Activated naive CD4-positive, alpha-beta T cell treated with anti-CD3 and anti-CD28 coated beads, Interleukin-2, amount 50 U/mL, for 72 hours (primary cell): Measurements from ENCODE around the gene STIM1. TPM values are rescaled to one million over a fixed set of nuclear protein-coding genes. Genes with fewer than 3 reads are reported as not detected.
A peak's percentile ranks its signal among the peaks of the same experiment; 100 is the strongest.

ENCODE experiments used
- ATAC-seq, 2 donors: fragments of 150-1000 bp; cut with Tn5 transposase; 2 replicates each; pipeline ENCODE4 v1.10.0; 2021; ENCODE audit warnings: mild to moderate bottlenecking in 2 of 2, moderate library complexity in 2 of 2
- DNase-seq, 2 donors: peaks; one replicate each; pipeline ENCODE4 v3.0.0; 2021 to 2022; ENCODE audit warnings: low spot score in 2 of 2
- H3K27ac Mint-ChIP-seq, 2 donors: one replicate each; pipeline ENCODE4 v1.8.0; 2022; ENCODE audit warnings: mild to moderate bottlenecking in 2 of 2, mixed read lengths in 2 of 2
- H3K36me3 Mint-ChIP-seq, 2 donors: one replicate each; pipeline ENCODE4 v1.8.0; 2022; ENCODE audit warnings: mixed read lengths in 2 of 2
- H3K9me3 Mint-ChIP-seq, 2 donors: one replicate each; pipeline ENCODE4 v1.8.0; 2022; ENCODE audit warnings: mixed read lengths in 2 of 2
- total RNA-seq, 2 donors: library from RNA; stranded (reverse); gene quantifications; one replicate each; pipeline ENCODE4 v1.2.3, GENCODE V29; 2022

STIM1 gene
- total RNA-seq, 2 donors from 2014 or later, result 75.8 to 88.8 TPM

DNA sequence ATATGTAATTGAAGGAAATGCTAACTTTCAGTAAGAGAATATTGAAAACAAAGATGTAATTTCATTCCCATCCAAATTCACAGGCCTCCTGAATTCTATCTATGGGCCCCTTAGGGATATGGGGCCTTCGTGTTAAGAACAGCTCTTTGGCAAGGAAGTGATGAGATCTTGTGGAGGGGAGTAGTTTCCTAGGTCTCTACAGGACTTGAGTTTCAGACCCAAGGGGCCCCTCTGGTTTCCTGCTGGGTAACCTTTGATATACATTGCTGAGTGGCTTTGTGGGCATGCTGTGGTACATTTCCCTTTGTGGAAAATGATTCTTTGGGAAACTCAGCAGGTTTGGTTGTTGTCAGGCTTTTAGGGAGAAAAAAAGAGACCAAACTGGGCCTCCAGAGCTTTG lies 6.2 kb downstream of the STIM1 start:
- ATAC-seq, result peak in 1 of 2 donors; percentile 13
- peak in 1 of 2 donors; percentile 22 for DNase-seq
- no peaks in the 10 kb centered on the region for H3K9me3 Mint-ChIP-seq
- peaks cover 7 to 20% of the 10 kb centered on the region in 2 donors for H3K36me3 Mint-ChIP-seq
- H3K27ac Mint-ChIP-seq, result peak overlapping the region; percentile 86 to 91

DNA sequence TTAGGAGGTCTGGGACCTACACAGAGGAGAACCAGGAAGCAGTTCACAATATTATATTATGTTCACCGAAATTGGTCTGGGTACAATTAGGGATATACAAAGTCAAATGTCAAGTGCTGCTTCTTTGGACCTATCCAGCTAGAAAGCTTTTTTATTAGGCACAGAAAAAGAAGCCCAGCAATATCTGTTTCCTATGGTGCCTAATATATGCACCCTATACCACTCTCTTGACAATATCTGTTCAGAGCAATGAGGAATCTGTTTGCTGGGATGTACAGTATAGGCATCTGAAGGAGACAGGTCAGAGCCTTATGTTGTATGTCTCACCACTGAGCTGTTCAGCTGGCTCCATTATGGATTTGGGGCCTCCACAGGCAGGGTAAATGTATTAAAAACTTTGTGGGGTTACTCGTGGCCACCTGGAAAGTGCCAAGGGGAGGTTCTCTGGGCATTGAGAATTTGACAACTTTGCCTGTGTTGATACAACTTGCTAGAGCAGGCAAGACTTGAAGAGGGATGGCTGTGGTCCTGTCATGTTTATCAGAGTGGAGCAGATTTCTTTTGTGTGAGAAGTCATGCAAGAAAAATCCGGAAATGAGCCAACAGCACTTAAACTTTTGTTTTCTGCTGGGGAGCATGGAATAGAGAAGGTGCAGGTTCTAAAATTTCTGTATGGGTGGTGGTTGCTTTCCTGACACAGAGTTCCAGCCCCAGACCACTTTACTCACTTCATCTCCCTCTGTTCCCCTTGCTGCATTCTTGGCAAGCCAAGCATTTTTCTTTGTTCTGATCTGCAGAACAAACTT lies 10.1 kb downstream of the STIM1 start:
- peak overlapping the region; percentile 45 to 46 for H3K27ac Mint-ChIP-seq
- no peaks in the 10 kb centered on the region for H3K9me3 Mint-ChIP-seq
- DNase-seq, result no peak
- peaks cover 0 to 19% of the 10 kb centered on the region in 2 donors for H3K36me3 Mint-ChIP-seq
- peak in 1 of 2 donors; percentile 15 for ATAC-seq

DNA sequence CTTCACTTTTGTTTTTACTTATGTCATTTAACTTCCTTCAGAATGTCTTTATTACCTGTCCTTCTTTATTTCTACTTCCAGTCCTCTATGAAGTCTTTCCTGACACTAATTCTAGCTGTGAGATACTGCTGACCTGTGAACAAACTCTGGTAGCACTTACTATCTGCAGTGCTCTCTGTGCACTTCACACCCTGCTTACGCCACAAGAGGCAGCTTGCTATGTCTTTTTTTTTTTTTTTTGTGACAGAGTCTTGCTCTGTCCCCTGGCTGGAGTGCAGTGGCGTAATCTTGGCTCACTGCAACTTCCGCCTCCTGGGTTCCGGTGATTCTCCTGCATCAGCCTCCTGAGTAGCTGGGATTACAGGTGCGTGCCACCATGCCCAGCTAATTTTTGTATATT lies 10.7 kb downstream of the STIM1 start:
- Mint-ChIP-seq H3K27ac (peak overlapping the region; percentile 31 to 45), H3K36me3 (peaks cover 0 to 22% of the 10 kb centered on the region in 2 donors), H3K9me3 (no peaks in the 10 kb centered on the region)
- DNase-seq, result no peak
- ATAC-seq, result peak in 1 of 2 donors; percentile 29

DNA sequence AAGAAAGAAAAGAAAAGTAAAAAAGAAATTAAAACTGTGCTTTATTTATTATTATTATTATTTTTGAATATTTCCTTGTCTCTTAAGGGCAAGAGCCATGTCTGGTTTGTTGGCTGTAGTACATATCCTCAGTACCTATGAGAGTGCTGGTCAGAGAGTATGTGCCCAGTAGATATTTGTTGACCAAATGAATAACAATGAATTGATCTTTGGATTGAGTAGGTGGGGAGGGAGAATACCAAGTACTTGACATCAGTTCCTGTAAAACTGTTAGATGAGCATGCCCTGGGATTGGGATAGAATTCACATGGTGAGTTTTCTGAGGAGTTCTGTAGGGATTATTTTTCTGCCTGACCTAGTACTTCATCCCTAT lies 11.4 kb downstream of the STIM1 start:
- H3K36me3 Mint-ChIP-seq, result peaks cover 0 to 25% of the 10 kb centered on the region in 2 donors
- DNase-seq, result no peak
- ATAC-seq, result no peak
- H3K9me3 Mint-ChIP-seq, result no peaks in the 10 kb centered on the region
- peak overlapping the region; percentile 79 to 95 for H3K27ac Mint-ChIP-seq

DNA sequence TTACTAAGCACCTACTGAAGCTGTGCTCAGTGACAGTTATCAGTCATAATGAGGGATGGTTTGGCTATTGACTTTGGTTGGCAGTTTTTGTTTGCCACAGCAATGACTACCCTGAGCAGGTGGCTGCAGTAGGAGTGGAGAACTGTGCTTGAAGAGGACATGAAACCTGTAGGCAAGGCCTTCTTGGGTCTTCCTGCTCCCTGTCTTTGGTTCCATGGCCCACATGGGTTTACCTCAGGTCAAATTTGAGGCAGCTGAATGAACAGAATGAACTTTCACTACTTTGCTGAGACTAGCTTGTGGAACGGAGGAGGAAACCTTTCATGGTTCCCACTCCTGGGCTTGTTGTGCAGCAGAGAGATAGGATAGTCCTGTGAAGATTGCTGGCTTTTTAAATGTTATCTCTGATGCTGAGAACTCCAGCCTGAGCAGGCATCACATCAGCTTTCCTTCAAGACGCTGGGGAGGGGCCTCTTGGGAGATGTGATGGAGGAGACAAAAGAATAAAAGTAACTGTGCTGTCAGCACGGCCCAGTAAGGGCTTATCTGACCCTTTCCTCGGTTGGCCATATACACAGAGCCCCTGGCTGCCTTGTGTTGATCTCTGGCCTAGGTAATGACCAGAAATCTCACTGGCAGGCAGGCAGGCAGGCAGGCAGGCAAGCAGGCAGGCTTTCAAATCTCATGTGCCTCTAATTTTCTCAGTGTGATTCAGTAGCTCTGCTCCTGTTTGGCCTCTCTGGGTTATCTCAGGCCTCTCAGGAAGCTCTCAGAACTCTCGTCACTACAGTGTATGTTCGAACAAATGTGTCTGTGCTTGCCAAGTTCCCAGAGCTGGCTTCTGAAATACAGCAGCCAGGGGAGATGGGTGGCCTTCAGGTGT lies 12.0 kb downstream of the STIM1 start:
- ATAC-seq (peak; percentile 68 to 84), DNase-seq (peak in 1 of 2 donors; percentile 42)
- Mint-ChIP-seq H3K36me3 (peaks cover 0 to 25% of the 10 kb centered on the region in 2 donors), H3K9me3 (no peaks in the 10 kb centered on the region), H3K27ac (peak overlapping the region; percentile 79 to 95)

DNA sequence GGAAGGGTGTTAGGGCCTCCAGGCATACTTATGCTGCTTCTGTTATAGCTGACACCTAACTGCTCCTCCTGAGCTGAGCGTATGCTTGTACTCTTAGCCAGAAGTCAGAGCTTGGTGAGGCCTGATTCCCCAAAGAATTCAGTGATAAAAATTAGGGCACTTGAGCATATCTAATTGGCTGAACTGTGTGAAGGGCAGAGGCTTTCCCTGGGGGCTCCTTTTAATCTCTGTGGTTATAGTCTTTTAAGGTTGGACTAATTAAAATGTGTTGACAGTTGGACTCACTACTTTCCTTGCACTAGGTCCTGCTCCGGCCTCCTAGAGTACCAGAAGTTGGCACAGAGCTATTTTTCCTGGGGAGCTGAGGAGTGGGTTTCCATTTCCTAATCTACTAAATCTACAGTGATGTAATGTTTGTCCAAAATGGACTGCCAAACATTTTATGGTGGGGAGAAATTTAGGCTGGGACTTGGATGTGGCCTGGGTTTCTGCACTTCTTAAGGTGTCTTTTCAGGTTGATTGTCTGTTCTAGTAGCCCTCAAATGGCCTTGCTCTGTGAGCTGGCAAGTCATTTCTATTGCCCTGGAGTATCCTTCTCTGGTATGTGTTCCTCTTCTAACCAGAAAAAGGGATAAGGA lies 18.4 kb downstream of the STIM1 start:
- DNase-seq (no peak), ATAC-seq (no peak)
- Mint-ChIP-seq H3K9me3 (no peaks in the 10 kb centered on the region), H3K27ac (no peak overlapping the region), H3K36me3 (peaks cover 0 to 13% of the 10 kb centered on the region in 2 donors)

DNA sequence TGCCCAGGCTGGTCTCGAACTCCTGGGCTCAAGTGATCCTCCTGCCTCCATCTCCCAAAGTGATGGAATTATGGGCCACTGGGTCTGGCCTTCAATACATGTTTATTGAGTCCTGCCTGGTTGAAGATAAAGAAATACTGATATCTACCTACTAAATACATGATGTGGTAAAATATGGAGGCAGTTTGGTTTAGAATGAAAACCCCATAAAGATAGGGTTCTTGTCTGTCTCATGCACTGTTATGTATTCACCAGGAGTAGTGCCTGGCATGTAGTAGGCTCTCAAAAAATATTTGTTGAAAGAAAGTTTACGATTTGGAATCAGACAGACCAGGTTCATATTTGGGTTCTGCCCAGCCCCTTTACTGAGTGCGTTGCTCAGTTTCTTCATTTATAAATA lies 21.1 kb downstream of the STIM1 start:
- no peak overlapping the region for H3K27ac Mint-ChIP-seq
- H3K9me3 Mint-ChIP-seq, result no peaks in the 10 kb centered on the region
- DNase-seq (no peak), ATAC-seq (no peak)
- H3K36me3 Mint-ChIP-seq, result peaks cover 0 to 11% of the 10 kb centered on the region in 2 donors

DNA sequence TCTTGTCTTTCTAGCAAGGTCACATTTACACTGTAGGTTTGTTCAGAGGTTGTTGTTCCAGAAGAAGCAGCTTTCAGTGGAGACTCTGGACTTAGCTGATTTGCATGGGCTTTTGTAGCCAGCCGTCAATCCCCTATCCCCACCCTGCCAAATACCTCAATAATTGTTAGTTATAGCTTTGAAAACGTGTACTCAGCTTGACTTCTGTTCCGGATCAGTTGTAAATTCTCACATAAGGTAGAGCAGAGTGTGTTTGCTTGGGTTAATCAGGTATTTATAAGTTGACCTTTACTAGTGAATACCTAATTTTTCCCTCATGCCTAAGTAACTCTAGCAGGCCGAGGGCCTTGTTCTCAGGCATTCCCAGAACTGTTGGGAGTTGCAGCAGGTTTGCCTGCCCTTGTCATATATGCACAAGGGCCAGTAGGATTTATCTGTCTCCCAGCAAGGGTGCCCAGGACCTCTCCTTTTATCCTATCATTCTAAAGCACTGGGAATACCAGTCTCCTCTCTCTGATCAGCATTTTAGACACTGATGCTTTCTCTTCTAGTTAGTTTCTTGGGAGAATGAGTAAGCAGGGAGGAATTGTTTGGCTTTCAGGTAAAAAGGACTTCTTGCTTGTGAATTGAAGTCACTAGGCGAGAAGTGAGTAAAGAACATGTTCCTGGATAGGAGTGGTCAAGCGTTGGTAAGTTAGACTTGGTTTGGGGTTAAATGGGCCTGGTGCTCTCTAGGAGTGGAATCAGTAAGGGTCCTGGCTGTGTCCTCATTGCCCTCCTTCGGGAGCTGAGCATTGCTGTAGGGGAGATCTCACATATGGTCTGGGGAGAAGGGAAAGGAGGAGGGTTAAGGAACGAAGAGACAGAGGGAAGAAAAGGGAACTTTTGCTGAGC lies 22.1 kb downstream of the STIM1 start:
- Mint-ChIP-seq H3K27ac (no peak overlapping the region), H3K36me3 (peaks cover 0 to 6% of the 10 kb centered on the region in 2 donors), H3K9me3 (no peaks in the 10 kb centered on the region)
- ATAC-seq (no peak), DNase-seq (no peak)

DNA sequence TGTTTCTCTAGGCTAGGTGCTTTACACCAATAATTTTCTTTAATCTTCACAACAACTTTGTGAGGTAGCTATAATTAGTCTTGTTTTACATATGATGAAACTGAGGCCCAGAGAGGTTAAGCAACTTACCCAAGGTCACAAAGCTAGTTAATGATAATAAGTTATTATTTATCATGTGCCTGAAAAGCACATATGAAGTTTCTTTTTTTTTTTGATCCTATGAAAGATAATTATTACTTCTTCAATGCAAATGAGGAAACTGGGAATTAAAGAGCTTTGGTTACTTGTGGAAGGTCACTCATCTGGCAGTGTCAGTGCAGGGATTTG lies 22.8 kb downstream of the STIM1 start:
- peak overlapping the region in 1 of 2 donors; percentile 58 for H3K27ac Mint-ChIP-seq
- DNase-seq (no peak), ATAC-seq (no peak)
- no peaks in the 10 kb centered on the region for H3K9me3 Mint-ChIP-seq
- peaks cover 0 to 6% of the 10 kb centered on the region in 2 donors for H3K36me3 Mint-ChIP-seq

DNA sequence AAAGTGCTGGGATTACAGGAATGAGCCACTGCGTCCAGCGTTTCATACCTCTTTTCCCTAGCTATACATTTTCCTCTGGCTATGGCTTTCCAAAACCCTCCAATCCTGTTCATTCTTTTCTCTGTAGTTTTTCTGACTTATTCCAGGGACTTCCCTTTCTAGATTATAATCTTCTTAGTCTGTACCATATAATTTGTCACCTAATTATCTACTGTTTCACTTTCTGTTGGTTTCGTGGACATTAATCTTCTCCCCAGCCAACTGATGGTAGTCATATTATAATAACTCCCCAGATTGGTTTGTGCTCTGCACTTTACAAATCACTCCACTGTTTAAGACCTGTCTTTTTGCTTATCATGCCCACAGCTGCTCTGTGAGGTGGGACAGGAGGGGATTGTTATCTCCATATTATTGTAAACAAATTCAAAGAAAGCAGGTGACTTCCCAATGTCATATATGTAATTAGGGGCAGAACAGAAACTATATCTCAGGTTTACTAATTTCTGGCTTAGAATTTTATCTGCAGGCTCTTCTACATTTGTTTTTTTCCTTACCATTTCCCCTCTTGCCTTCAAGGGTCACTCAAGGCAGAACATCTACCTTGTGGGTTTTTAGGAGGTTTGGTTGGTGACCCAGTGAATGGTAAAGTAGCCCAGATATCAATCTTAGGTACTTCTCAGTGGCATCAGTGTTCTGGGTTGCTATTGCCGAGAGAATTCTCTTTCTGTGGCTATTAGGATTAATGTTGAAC lies 23.9 kb downstream of the STIM1 start:
- H3K36me3 Mint-ChIP-seq, result peaks cover 0 to 6% of the 10 kb centered on the region in 2 donors
- ATAC-seq (peak; percentile 68 to 87), DNase-seq (no peak)
- peak overlapping the region; percentile 58 to 88 for H3K27ac Mint-ChIP-seq
- H3K9me3 Mint-ChIP-seq, result no peaks in the 10 kb centered on the region

DNA sequence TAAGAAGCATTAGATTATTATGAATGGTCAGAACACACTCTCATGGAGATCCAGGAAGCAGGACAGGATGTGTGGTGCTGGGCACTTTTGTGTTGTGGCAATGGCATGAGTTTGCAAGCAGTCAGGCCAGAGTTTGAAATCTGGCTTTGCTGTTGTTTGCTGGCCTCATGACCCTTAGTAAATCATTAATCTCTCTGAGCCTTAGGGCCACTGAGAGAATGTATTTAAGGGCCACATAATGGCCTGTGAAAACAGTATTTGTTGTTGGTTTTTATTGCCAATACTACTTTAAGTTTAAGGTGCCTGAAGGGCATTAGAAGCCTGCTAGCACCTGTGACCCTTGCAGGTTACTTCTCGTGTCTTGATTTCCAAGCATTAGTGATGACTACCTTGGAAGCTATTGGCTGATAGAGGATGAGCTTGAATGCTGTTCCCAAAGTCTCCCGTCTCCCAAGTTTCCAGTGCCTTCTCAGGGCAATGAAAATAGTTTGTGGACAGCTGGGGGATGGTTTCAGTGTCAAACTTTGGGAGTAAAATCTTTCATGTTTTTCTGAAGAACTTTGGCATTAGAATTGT lies 24.6 kb downstream of the STIM1 start:
- H3K9me3 Mint-ChIP-seq, result no peaks in the 10 kb centered on the region
- DNase-seq, result no peak
- peaks cover 0 to 6% of the 10 kb centered on the region in 2 donors for H3K36me3 Mint-ChIP-seq
- ATAC-seq, result no peak
- peak overlapping the region in 1 of 2 donors; percentile 58 for H3K27ac Mint-ChIP-seq

DNA sequence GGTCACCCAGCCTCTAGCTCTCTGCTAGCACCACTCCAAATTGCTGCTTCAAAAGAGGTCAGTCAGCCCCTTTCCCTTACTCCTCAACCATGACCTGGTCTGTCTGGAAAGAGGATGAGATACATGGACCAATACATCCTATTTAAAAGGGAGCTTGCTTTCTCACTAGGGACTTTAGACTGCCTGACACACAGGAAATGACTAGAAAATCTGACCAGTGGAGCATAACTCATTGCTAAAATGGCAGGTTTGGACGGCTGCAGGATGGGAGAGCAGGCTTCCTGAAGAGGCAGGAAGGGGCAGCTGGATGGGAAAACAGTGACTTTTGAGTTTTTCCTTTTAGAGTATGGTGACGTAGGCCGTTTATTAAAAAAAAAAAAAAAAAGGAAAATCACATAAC lies 25.3 kb downstream of the STIM1 start:
- ATAC-seq, result peak in 1 of 2 donors; percentile 32

DNA sequence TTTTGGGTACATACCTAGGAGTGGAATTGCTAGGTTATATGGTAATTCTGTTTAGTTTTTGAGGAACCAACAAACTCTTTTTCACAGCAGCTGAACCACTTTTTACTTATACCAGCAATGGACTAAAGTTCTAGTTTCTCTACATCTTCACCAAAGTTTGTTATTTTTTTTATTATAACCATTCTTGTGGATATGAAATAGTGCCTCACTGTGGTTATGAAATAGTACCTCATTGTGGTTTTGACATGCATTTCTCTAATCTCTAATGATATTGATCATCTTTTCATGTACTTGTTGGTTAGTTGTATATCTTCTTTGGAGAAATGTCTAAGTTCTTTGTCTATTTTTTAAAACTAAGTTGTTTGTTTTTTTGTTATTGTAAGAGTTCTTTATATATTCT lies 27.2 kb downstream of the STIM1 start:
- peaks cover 0 to 6% of the 10 kb centered on the region in 2 donors for H3K36me3 Mint-ChIP-seq
- H3K27ac Mint-ChIP-seq, result no peak overlapping the region
- no peak for ATAC-seq
- no peak for DNase-seq
- no peaks in the 10 kb centered on the region for H3K9me3 Mint-ChIP-seq

More for the DNA sequence above, 25.3 kb downstream of the STIM1 start:
- no peak for DNase-seq
- peak overlapping the region in 1 of 2 donors; percentile 66 for H3K27ac Mint-ChIP-seq
- no peaks in the 10 kb centered on the region for H3K9me3 Mint-ChIP-seq
- H3K36me3 Mint-ChIP-seq, result peaks cover 0 to 6% of the 10 kb centered on the region in 2 donors

DNA sequence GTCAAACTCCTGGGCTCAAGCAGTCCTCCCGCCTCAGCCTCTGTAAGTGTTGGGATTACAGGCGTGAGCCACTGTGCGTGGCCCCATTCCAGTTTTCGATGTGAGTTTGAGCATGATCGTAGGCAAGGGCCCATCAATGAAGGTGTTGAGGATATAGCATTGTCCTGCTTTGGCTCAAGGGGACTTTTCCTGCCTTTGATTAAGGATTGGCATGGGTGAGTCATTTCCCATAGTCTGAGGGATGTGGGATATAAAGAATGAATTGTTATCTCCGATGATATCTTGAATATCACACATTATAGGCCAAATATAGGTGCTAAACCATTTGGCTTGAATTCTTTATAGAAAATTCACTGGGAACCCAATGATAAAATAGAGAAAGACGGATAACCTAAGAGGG lies 30.4 kb downstream of the STIM1 start:
- Mint-ChIP-seq H3K9me3 (no peaks in the 10 kb centered on the region), H3K36me3 (no peaks in the 10 kb centered on the region), H3K27ac (peak overlapping the region in 1 of 2 donors; percentile 38)
- DNase-seq, result no peak
- no peak for ATAC-seq

DNA sequence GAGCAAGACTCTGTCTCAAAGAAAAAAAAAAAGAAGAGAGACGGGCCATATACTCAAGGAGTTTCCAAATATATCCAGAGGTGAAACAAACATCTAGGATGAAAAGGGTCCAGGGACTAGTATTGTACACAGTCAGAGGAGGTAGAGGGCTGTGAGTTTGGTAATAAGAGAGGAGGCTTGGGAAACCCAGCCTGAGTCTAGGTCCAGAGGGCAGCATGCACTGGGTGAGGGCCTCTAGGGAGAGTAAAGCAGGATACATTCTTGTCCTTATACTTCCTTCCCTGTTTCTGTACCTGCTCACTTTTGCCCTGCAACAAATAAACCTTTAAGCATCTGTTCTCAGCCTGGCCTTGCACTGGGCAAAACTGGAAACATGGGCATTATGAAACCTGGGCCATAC lies 31.5 kb downstream of the STIM1 start:
- no peak overlapping the region for H3K27ac Mint-ChIP-seq
- H3K9me3 Mint-ChIP-seq, result no peaks in the 10 kb centered on the region
- ATAC-seq (no peak), DNase-seq (peak in 1 of 2 donors; percentile 23)
- H3K36me3 Mint-ChIP-seq, result no peaks in the 10 kb centered on the region
